T-helper 22 cell (primary cell): ENCODE measurements around the gene HES7.

ENCODE experiments used
- DNase-seq: peaks from one replicate; pipeline ENCODE4 v3.0.0-alpha.2; 2020; ENCODE audit warnings: low read depth

Gene HES7

DNA sequence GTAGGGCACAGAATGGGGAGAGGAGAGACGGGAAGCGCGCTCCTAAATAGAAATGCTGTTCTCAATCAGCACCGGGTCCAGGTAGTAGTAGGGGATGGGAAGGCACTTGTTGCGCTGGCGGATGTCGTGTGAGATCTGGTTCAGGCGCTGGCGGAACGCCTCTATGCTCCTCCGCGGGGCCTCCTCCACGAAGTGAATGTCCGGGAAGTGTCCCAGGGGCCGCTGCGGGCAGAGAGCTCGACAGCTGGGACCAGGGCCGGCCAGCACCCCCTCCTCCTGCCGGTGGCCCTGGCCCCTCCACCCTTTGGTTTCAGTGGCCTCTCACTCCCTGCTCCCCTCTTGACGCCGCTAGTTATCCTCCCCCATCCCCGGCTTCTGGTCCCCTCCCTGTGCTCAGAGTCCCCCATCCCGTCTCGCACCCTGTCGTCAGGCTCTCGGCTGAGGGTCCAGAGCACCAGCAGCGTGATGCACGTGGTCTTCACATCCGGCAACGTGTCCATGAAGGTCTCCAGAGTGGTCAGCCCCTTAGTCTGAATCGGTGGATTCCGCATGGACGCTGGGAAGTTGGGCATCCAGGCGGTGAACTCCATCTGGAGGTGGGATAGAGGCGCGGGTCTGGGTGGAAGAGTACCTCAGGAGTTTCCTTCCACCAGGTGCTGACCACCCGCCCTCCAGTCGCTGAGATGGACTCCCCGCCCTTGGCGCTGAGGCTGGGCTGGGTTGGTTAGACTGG, 51.0 kb downstream of the HES7 start:
- no peak for DNase-seq

DNA sequence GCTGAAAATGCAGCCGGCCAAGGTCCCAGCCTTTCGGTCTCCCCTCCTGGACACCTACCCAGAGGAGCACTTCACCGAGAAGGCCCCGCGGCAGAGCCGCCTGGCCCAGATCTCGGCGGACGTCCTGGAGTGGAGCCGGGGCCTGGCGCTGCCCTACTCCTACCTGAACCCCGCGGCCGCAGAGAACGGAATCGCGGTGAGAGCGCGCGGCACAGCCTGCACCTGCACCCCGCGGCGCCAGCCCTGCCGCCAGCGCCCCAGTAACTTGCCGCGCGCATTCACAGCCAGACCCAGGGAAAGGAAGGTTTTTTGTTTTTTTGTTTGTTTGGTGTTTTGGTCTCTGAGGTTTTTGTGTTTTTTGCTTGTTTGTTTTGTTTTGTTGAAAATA, 51.6 kb downstream of the HES7 start:
- DNase-seq, result no peak

DNA sequence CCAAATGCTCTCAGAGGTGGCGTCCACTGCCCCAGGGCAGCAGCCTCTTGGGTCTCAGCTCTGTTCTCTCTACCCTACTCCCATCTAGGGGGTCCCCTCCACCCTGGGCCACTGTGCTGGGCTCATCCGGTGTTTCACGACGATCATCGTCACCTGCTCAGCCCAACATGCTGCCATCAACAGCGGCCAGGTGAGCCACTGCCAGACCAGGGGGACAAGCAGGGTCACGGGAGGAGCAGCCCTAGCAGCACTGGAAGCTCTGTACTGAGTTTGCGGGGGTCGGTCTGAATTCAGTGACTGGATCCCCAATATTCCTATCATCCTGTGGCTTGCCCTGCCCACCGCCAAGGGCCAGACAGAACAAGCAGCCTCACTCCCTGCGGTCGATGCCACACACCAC, 52.4 kb downstream of the HES7 start:
- DNase-seq, result no peak
